ENCODE measurements around the gene VANGL2. TPM values are rescaled to one million over a fixed set of nuclear protein-coding genes. Genes with fewer than 3 reads are reported as not detected.

Gene VANGL2
- polyA plus RNA-seq, 4 donors: 0.27 to 20.6 (median 3.0) TPM

DNA sequence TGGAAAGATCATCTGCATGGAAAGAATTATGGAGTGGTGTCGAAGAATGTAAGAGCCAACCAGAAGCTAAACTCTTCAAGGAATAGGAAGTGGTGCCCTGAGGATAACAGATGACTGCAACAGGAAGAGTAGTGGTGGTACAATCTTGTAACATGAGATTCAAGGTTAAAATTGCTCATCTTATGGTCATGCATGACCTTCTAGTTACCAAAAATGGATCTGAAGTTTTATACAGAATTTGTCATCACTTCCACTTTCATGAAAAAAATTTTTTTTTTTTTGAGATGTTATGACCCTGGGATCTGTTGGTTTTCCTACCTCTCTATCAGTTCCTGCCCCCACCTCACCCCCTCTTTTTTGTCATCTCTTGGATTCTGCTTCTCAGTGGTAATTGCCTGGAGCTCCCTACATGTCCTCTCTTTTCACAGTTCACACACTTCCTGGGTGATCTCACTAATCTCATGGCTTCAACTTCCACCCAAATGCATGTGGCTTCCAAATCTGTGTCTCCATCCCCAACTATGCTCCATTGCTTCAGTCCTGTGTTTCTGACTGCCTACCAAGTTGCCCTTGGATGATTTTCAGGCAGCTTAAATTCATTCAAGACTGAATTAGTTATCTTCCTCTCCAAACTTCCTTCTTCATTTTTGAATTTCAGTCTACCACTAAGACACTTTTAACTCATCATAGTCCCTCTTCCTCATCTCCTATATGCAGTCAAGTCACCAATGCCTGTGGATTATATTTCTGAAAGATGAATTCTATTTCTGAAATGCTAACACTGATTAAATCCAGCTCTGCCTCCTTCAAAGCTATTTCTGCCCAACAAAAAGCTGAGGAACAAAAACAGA lies 74.3 kb downstream of the VANGL2 start:
- Histone ChIP-seq H3K4me1 (ENCODE audit: control insufficient read depth in 3 of 3, insufficient read depth in 2 of 3, low read depth in 1 of 3, low read length in 2 of 3) (no peaks in the 10 kb centered on the region), H3K4me3 (ENCODE audit: low read depth in 1 of 3, low read length in 3 of 3) (no peak overlapping the region), H3K36me3 (ENCODE audit: control insufficient read depth in 3 of 3, insufficient read depth in 2 of 3, low read depth in 1 of 3, low read length in 3 of 3) (no peaks in the 10 kb centered on the region), H3K27me3 (ENCODE audit: control insufficient read depth in 3 of 3, insufficient read depth in 3 of 3, low read length in 3 of 3) (peaks cover 0 to 2% (median 0%) of the 10 kb centered on the region in 3 donors), H3K27ac (ENCODE audit: low read depth in 1 of 3, low read length in 2 of 3) (no peak overlapping the region), H3K9me3 (ENCODE audit: control insufficient read depth in 2 of 2, insufficient read depth in 1 of 2, low read depth in 1 of 2, low read length in 1 of 2) (no peaks in the 10 kb centered on the region)
- DNase-seq (no peak), FAIRE-seq (no peak)
- 75 to 96% (median 94%) methylated on average over 1 of the region's 1 CpG for WGBS, 3 donors

Other genes starting within 250 kb of the VANGL2 start
- under 1 TPM in 2 of 4 donors, not detected in 2; 0.12 to 0.24 TPM for gene ATP1A4, start 249.0 kb upstream of the VANGL2 start, polyA plus RNA-seq
- 1 to 10 TPM in 1 of 4 donors, under 1 TPM in 3; 0.45 to 2.1 (median 0.60) TPM for gene CASQ1, start 210.0 kb upstream of the VANGL2 start, polyA plus RNA-seq
- 100 to 1,000 TPM in 1 of 4 donors, 10 to 100 TPM in 3; 15.2 to 116 (median 47.9) TPM for gene PEA15, start 195.2 kb upstream of the VANGL2 start, polyA plus RNA-seq
- gene DCAF8, start 138.0 kb upstream of the VANGL2 start, polyA plus RNA-seq: 100 to 1,000 TPM in 1 of 4 donors, 10 to 100 TPM in 3; 43.5 to 145 (median 59.1) TPM
- gene PEX19, start 115.4 kb upstream of the VANGL2 start, polyA plus RNA-seq: 10 to 100 TPM; 20.8 to 52.3 (median 24.5) TPM
- 100 to 1,000 TPM in 2 of 4 donors, 10 to 100 TPM in 2; 79.7 to 143 (median 93.2) TPM for gene COPA, start 57.3 kb upstream of the VANGL2 start, polyA plus RNA-seq
- 100 to 1,000 TPM in 1 of 4 donors, 10 to 100 TPM in 3; 50.1 to 138 (median 59.6) TPM for gene NCSTN, start 57.2 kb upstream of the VANGL2 start, polyA plus RNA-seq
- under 1 TPM; 0.15 to 0.67 (median 0.37) TPM for gene NHLH1, start 33.5 kb upstream of the VANGL2 start, polyA plus RNA-seq
- 1 to 10 TPM in 2 of 4 donors, under 1 TPM in 2; 0.22 to 1.6 (median 1.1) TPM for gene SLAMF6, start 122.7 kb downstream of the VANGL2 start, polyA plus RNA-seq
- 1 to 10 TPM in 1 of 4 donors, under 1 TPM in 3; 0.22 to 1.5 (median 0.60) TPM for gene CD84, start 178.9 kb downstream of the VANGL2 start, polyA plus RNA-seq
- gene SLAMF1, start 246.5 kb downstream of the VANGL2 start, polyA plus RNA-seq: 1 to 10 TPM in 1 of 4 donors, under 1 TPM in 3; 0.22 to 1.4 (median 0.57) TPM